ENCODE data around the gene KIF15. TPM values are rescaled to one million over a fixed set of nuclear protein-coding genes. Genes with fewer than 3 reads are reported as not detected.
A peak's percentile ranks its signal among the peaks of the same experiment; 100 is the strongest.
"Not testable (repeated sequence)": the region's sequence is repeated elsewhere in the genome, so short reads cannot be mapped to it uniquely, and the experiment has no call there.

Gene KIF15
- total RNA-seq, 2 experiments from 2014 or later: 41.0 to 45.1 TPM

- CTCF ChIA-PET: interaction anchor here (0.6 kb wide), 1 partner anchor 551 kb away, joined by 4 read pairs; no protein-coding TSS in a partner anchor
Observed at GRCh38 chr3:44831232-44831631, 69.6 kb downstream of the KIF15 start.

GRCh38 chr3:44832032-44832431 is 70.4 kb downstream of the KIF15 start:
- Mint-ChIP-seq H3K27me3 (no peaks in the 10 kb centered on the region), H3K4me1 (ENCODE audit: low read depth) (no peaks in the 10 kb centered on the region), H3K4me3 (no peak overlapping the region), H3K27ac (no peak overlapping the region), H3K9me3 (peaks cover 10% of the 10 kb centered on the region), H3K36me3 (peaks cover 31% of the 10 kb centered on the region)
- ChIA-PET CTCF (no interaction called here), POLR2A (no interaction called here)
- intact Hi-C loops (cut with micrococcal nuclease): no loop called here
- no peak for DNase-seq

More at GRCh38 chr3:44831232-44831631, 69.6 kb downstream of the KIF15 start:
- Mint-ChIP-seq H3K27me3 (no peaks in the 10 kb centered on the region), H3K4me1 (ENCODE audit: low read depth) (no peaks in the 10 kb centered on the region), H3K9me3 (peaks cover 4% of the 10 kb centered on the region), H3K36me3 (peaks cover 27% of the 10 kb centered on the region), H3K27ac (no peak overlapping the region), H3K4me3 (no peak overlapping the region)
- POLR2A ChIA-PET: no interaction called here
- intact Hi-C loops (cut with micrococcal nuclease): no loop called here
- no peak for DNase-seq

- DNase-seq: no peak
- no peaks in the 10 kb centered on the region for H3K27me3 Mint-ChIP-seq
- ChIA-PET POLR2A (no interaction called here), CTCF (no interaction called here)
- no peaks in the 10 kb centered on the region for H3K4me1 Mint-ChIP-seq (ENCODE audit: low read depth)
- H3K4me3 Mint-ChIP-seq: no peak overlapping the region
- H3K27ac Mint-ChIP-seq: no peak overlapping the region
- peaks cover 28% of the 10 kb centered on the region for H3K36me3 Mint-ChIP-seq
- H3K9me3 Mint-ChIP-seq: peaks cover 14% of the 10 kb centered on the region
- intact Hi-C loops (cut with micrococcal nuclease): no loop called here
Observed at GRCh38 chr3:44832965-44833364, 71.4 kb downstream of the KIF15 start.

- no peak overlapping the region for H3K4me3 Mint-ChIP-seq
- no peaks in the 10 kb centered on the region for H3K4me1 Mint-ChIP-seq (ENCODE audit: low read depth)
- intact Hi-C loops (cut with micrococcal nuclease): no loop called here
- peaks cover 16% of the 10 kb centered on the region for H3K9me3 Mint-ChIP-seq
- ChIA-PET POLR2A (no interaction called here), CTCF (no interaction called here)
- peaks cover 32% of the 10 kb centered on the region for H3K36me3 Mint-ChIP-seq
- no peaks in the 10 kb centered on the region for H3K27me3 Mint-ChIP-seq
- DNase-seq: no peak
- H3K27ac Mint-ChIP-seq: no peak overlapping the region
Observed at GRCh38 chr3:44833394-44833793, 71.8 kb downstream of the KIF15 start.

GRCh38 chr3:44835684-44836083 is 74.1 kb downstream of the KIF15 start:
- H3K4me3 Mint-ChIP-seq: no peak overlapping the region
- CTCF ChIA-PET: no interaction called here
- POLR2A ChIA-PET: no interaction called here
- no peak for DNase-seq
- H3K27me3 Mint-ChIP-seq: no peaks in the 10 kb centered on the region
- peaks cover 16% of the 10 kb centered on the region for H3K9me3 Mint-ChIP-seq
- H3K36me3 Mint-ChIP-seq: peaks cover 35% of the 10 kb centered on the region
- intact Hi-C loops (cut with micrococcal nuclease): no loop called here
- no peak overlapping the region for H3K27ac Mint-ChIP-seq
- H3K4me1 Mint-ChIP-seq (ENCODE audit: low read depth): no peaks in the 10 kb centered on the region

- Mint-ChIP-seq H3K27ac (no peak overlapping the region), H3K36me3 (peaks cover 43% of the 10 kb centered on the region), H3K9me3 (peaks cover 3% of the 10 kb centered on the region), H3K4me3 (no peak overlapping the region), H3K27me3 (no peaks in the 10 kb centered on the region), H3K4me1 (ENCODE audit: low read depth) (no peaks in the 10 kb centered on the region)
- intact Hi-C loops (cut with micrococcal nuclease): no loop called here
- ChIA-PET CTCF (no interaction called here), POLR2A (no interaction called here)
- DNase-seq: no peak
Observed at GRCh38 chr3:44842376-44842775, 80.8 kb downstream of the KIF15 start.

- Mint-ChIP-seq H3K4me3 (no peak overlapping the region), H3K4me1 (ENCODE audit: low read depth) (no peaks in the 10 kb centered on the region), H3K36me3 (peaks cover 27% of the 10 kb centered on the region), H3K27ac (no peak overlapping the region), H3K9me3 (no peaks in the 10 kb centered on the region), H3K27me3 (no peaks in the 10 kb centered on the region)
- POLR2A ChIA-PET: interaction anchor here (0.7 kb wide), 1 partner anchor 1808 kb away, joined by 3 read pairs; no protein-coding TSS in a partner anchor
- DNase-seq: no peak
- intact Hi-C loops (cut with micrococcal nuclease): no loop called here
- CTCF ChIA-PET: interaction anchor here (1.5 kb wide), 1 partner anchor 16 kb away, joined by 3 read pairs; no protein-coding TSS in a partner anchor
Observed at GRCh38 chr3:44845528-44846520, 84.2 kb downstream of the KIF15 start.

GRCh38 chr3:44848634-44849033 is 87.0 kb downstream of the KIF15 start:
- no peak overlapping the region for H3K27ac Mint-ChIP-seq
- CTCF ChIA-PET: no interaction called here
- POLR2A ChIA-PET: no interaction called here
- no peaks in the 10 kb centered on the region for H3K4me1 Mint-ChIP-seq (ENCODE audit: low read depth)
- intact Hi-C loops (cut with micrococcal nuclease): no loop called here
- DNase-seq: no peak
- H3K27me3 Mint-ChIP-seq: no peaks in the 10 kb centered on the region
- no peak overlapping the region for H3K4me3 Mint-ChIP-seq
- no peaks in the 10 kb centered on the region for H3K9me3 Mint-ChIP-seq
- H3K36me3 Mint-ChIP-seq: peaks cover 21% of the 10 kb centered on the region

GRCh38 chr3:44856663-44857062 is 95.1 kb downstream of the KIF15 start:
- CTCF ChIA-PET; DNase-seq; H3K4me1 Mint-ChIP-seq (ENCODE audit: low read depth); H3K27me3 Mint-ChIP-seq; POLR2A ChIA-PET; H3K27ac Mint-ChIP-seq; H3K36me3 Mint-ChIP-seq; intact Hi-C loops (cut with micrococcal nuclease); H3K9me3 Mint-ChIP-seq; H3K4me3 Mint-ChIP-seq: not testable (repeated sequence)

GRCh38 chr3:44860117-44860516 is 98.5 kb downstream of the KIF15 start:
- H3K27me3 Mint-ChIP-seq: no peaks in the 10 kb centered on the region
- ChIA-PET CTCF (no interaction called here), POLR2A (interaction anchor here (1.1 kb wide), 1 partner anchor 99 kb away, joined by 3 read pairs; the partner anchor contains the start of gene KIAA1143)
- H3K27ac Mint-ChIP-seq: no peak overlapping the region
- H3K4me1 Mint-ChIP-seq (ENCODE audit: low read depth): peaks cover 23% of the 10 kb centered on the region
- no peaks in the 10 kb centered on the region for H3K36me3 Mint-ChIP-seq
- DNase-seq: no peak
- intact Hi-C loops (cut with micrococcal nuclease): no loop called here
- no peak overlapping the region for H3K4me3 Mint-ChIP-seq
- no peaks in the 10 kb centered on the region for H3K9me3 Mint-ChIP-seq

GRCh38 chr3:44861412-44862225 is 100.0 kb downstream of the KIF15 start, which contains the start of gene TMEM42:
TSS of gene TMEM42 (plus strand) at chr3:44861912. CDS start at chr3:44861925, 13 bp downstream.
- POLR2A ChIA-PET: interaction anchor here (1.4 kb wide), 1 partner anchor 132 kb away, joined by 3 read pairs; the partner anchor contains the start of gene ZNF501
- CTCF ChIA-PET: no interaction called here
- Mint-ChIP-seq H3K27ac (peak within 1 kb of the TSS; percentile 82), H3K4me3 (peak within 1 kb of the TSS; percentile 82), H3K36me3 (no peaks in the 10 kb centered on the region), H3K4me1 (ENCODE audit: low read depth) (peaks cover 35% of the 10 kb centered on the region), H3K9me3 (no peaks in the 10 kb centered on the region), H3K27me3 (no peaks in the 10 kb centered on the region)
- peak; percentile 91 for DNase-seq
- intact Hi-C loops (cut with micrococcal nuclease): loop anchor here (1.0 kb wide), 1 partner anchor 100 kb away; the partner anchor contains the start of genes KIAA1143 and KIF15

- DNase-seq: no peak
Observed at GRCh38 chr3:44862226-44862637, 100.6 kb downstream of the KIF15 start.

More at GRCh38 chr3:44862226-44862637, 100.6 kb downstream of the KIF15 start:
- intact Hi-C loops (cut with micrococcal nuclease): no loop called here
- ChIA-PET CTCF (no interaction called here), POLR2A (interaction anchor here (1.4 kb wide), 1 partner anchor 133 kb away, joined by 3 read pairs; the partner anchor contains the start of gene ZNF501)
- peaks cover 40% of the 10 kb centered on the region for H3K4me1 Mint-ChIP-seq (ENCODE audit: low read depth)
- no peaks in the 10 kb centered on the region for H3K27me3 Mint-ChIP-seq
- no peaks in the 10 kb centered on the region for H3K9me3 Mint-ChIP-seq
- H3K4me3 Mint-ChIP-seq: peak overlapping the region; percentile 82
- no peaks in the 10 kb centered on the region for H3K36me3 Mint-ChIP-seq
- peak overlapping the region; percentile 82 for H3K27ac Mint-ChIP-seq

Data from activated CD4-positive, alpha-beta memory T cell treated with anti-CD3 and anti-CD28 coated beads for 36 hours (primary cell).